HepG2 (cell line): ENCODE measurements around the gene ARHGEF7. TPM values are rescaled to one million over a fixed set of nuclear protein-coding genes. Genes with fewer than 3 reads are reported as not detected.
A peak's percentile ranks its signal among the peaks of the same experiment; 100 is the strongest.

Experiments used
- ATAC-seq: fragments of 200-7000 bp; cut with Tn5 transposase; 3 replicates; pipeline ENCODE4 v1.9.1; 2020; ENCODE audit warnings: mild to moderate bottlenecking, moderate library complexity
- BruUV-seq: library from RNA; stranded (reverse); fragments of 400-500 nt; replicated peaks from 2 replicates; lab custom pipeline; 2021; lab: Mats Ljungman, UMichigan
- CTCF ChIA-PET: fragments of 300-600 bp; formaldehyde crosslinking; extraction: SDS; loops from one replicate; lab custom pipeline; 2021; ENCODE audit warnings: low total read pairs, inconsistent platforms, low intra/inter-chr PET ratio; lab: Yijun Ruan, JAX
- POLR2A ChIA-PET: fragments of 350-600 bp; sonication (Branson Sonifier 250); formaldehyde crosslinking; loops from one replicate; lab custom pipeline; 2020; ENCODE audit warnings: antibody characterized with exemption, inconsistent platforms; lab: Yijun Ruan, JAX
- DNase-seq: peaks from one replicate; pipeline ENCODE4 v3.0.0-alpha.2; 2015; ENCODE audit warnings: low spot score
- FAIRE-seq: peaks from 3 replicates; lab custom pipeline; 2011; peaks lifted over from hg19 to GRCh38; lab: Jason Lieb, UNC
- H2AFZ ChIP-seq: one replicate; pipeline ENCODE4 v1.6.1; 2011; ENCODE audit warnings: low read length, inconsistent platforms
- H3K27ac ChIP-seq: fragments of 300-600 bp; 3 replicates; pipeline ENCODE4 v1.8.0; 2011; ENCODE audit warnings: mixed run types, mild to moderate bottlenecking, mixed read lengths, low read length, inconsistent platforms; ENCODE audit not compliant: insufficient read depth; ENCODE audit errors: extremely low read length
- H3K27me3 ChIP-seq, 2 experiments: fragments of 200-600 bp in 1 of 2; 2 replicates in 1 of 2; 3 replicates in 1 of 2; pipeline versions ENCODE4 v1.6.0 to v1.8.0; 2011; ENCODE audit warnings: low read length in 2 of 2, mild to moderate bottlenecking in 2 of 2, moderate library complexity in 2 of 2, inconsistent platforms in 1 of 2; ENCODE audit not compliant: insufficient read depth in 2 of 2, control insufficient read depth in 1 of 2
- H3K36me3 ChIP-seq, 2 experiments: fragments of 200-600 bp in 1 of 2; replicated peaks in 1 of 2; 2 replicates in 1 of 2; 3 replicates in 1 of 2; pipeline versions ENCODE4 v1.5.1 to v1.8.0; 2011; ENCODE audit warnings: low read length in 2 of 2, inconsistent platforms in 1 of 2; ENCODE audit not compliant: insufficient read depth in 2 of 2, control insufficient read depth in 1 of 2
- H3K4me1 ChIP-seq: 2 replicates; pipeline ENCODE4 v1.5.1; 2012; ENCODE audit warnings: low read length, inconsistent platforms; ENCODE audit not compliant: insufficient read depth
- H3K4me2 ChIP-seq: 2 replicates; pipeline ENCODE4 v1.6.0; 2011; ENCODE audit warnings: low read depth, low read length, inconsistent platforms
- H3K4me3 ChIP-seq, 3 experiments: fragments of 200-600 bp in 1 of 3; sonication (generic), shearing (Covaris generic) in 1 of 3; replicated peaks in 1 of 3; 2 replicates each; pipeline ENCODE4 v1.5.1; 2011 to 2016; ENCODE audit warnings: low read length in 3 of 3, inconsistent platforms in 2 of 3, low read depth in 2 of 3, mild to moderate bottlenecking in 2 of 3, control low read depth in 1 of 3, mixed read lengths in 1 of 3; ENCODE audit not compliant: insufficient read depth in 1 of 3
- H3K79me2 ChIP-seq: one replicate; pipeline ENCODE4 v1.6.1; 2011; ENCODE audit warnings: low read length, inconsistent platforms; ENCODE audit not compliant: insufficient read depth
- H3K9ac ChIP-seq: 2 replicates; pipeline ENCODE4 v1.6.0; 2011; ENCODE audit warnings: mild to moderate bottlenecking, low read depth, low read length, inconsistent platforms; ENCODE audit not compliant: insufficient read depth
- H3K9me3 ChIP-seq: 2 replicates; pipeline ENCODE4 v1.5.1; 2012; ENCODE audit warnings: mild to moderate bottlenecking, low read length
- H4K20me1 ChIP-seq: 2 replicates; pipeline ENCODE4 v1.6.0; 2011; ENCODE audit warnings: inconsistent platforms, mild to moderate bottlenecking, low read length, moderate library complexity; ENCODE audit not compliant: insufficient read depth
- CERS6 ChIP-seq: sonication (generic); formaldehyde crosslinking; IDR thresholded peaks from 2 replicates; pipeline ENCODE4 v1.5.0; 2020; ENCODE audit warnings: missing genetic modification reagents
- FUBP1 ChIP-seq: sonication (generic); formaldehyde crosslinking; IDR thresholded peaks from 2 replicates; pipeline ENCODE4 v1.5.1; 2020; ENCODE audit warnings: missing genetic modification reagents, mild to moderate bottlenecking, borderline replicate concordance
- ISX ChIP-seq: sonication (generic); formaldehyde crosslinking; conservative IDR thresholded peaks from 2 replicates; pipeline ENCODE4 v1.5.0; 2020; ENCODE audit warnings: missing genetic modification reagents
- MAFF ChIP-seq: IDR thresholded peaks from 2 replicates; pipeline ENCODE4 v1.6.1; 2011; ENCODE audit warnings: low read depth, low read length, improper control_type of control experiment
- MAFK ChIP-seq, 2 experiments: IDR thresholded peaks in 1 of 2; conservative IDR thresholded peaks in 1 of 2; 2 replicates each; pipeline ENCODE4 v1.6.1; 2011; ENCODE audit warnings: improper control_type of control experiment in 2 of 2, low read length in 2 of 2
- PAX8 ChIP-seq: sonication (generic); formaldehyde crosslinking; IDR thresholded peaks from 2 replicates; pipeline ENCODE4 v1.8.0; 2022; ENCODE audit warnings: mild to moderate bottlenecking, missing genetic modification reagents, borderline replicate concordance
- SIN3A ChIP-seq: IDR thresholded peaks from 2 replicates; pipeline ENCODE4 v1.6.1; 2011; ENCODE audit warnings: low read depth, mild to moderate bottlenecking, control low read depth, low read length, borderline replicate concordance
- TRAFD1 ChIP-seq: sonication (generic); formaldehyde crosslinking; IDR thresholded peaks from 2 replicates; pipeline ENCODE4 v1.5.1; 2020; ENCODE audit warnings: missing genetic modification reagents, mild to moderate bottlenecking, borderline replicate concordance
- XBP1 ChIP-seq: sonication (generic); formaldehyde crosslinking; IDR thresholded peaks from 2 replicates; pipeline ENCODE4 v1.5.0; 2020; ENCODE audit warnings: missing genetic modification reagents
- ZBTB43 ChIP-seq: sonication (generic); formaldehyde crosslinking; conservative IDR thresholded peaks from 2 replicates; pipeline ENCODE4 v1.4.0; 2020; ENCODE audit warnings: missing genetic modification reagents
- ZFP41 ChIP-seq: sonication (generic); formaldehyde crosslinking; IDR thresholded peaks from 2 replicates; pipeline ENCODE4 v1.4.0; 2020; ENCODE audit warnings: mild to moderate bottlenecking, missing genetic modification reagents, borderline replicate concordance
- ZFP91 ChIP-seq: sonication (generic); formaldehyde crosslinking; IDR thresholded peaks from 2 replicates; pipeline ENCODE4 v1.9.0; 2022; ENCODE audit warnings: missing genetic modification reagents, mild to moderate bottlenecking, borderline replicate concordance
- ZNF891 ChIP-seq: sonication (generic); formaldehyde crosslinking; IDR thresholded peaks from 2 replicates; pipeline ENCODE4 v1.5.0; 2020; ENCODE audit warnings: mild to moderate bottlenecking, missing genetic modification reagents
- ZZZ3 ChIP-seq: sonication (generic); formaldehyde crosslinking; IDR thresholded peaks from 2 replicates; pipeline ENCODE4 v1.4.0; 2020; ENCODE audit warnings: missing genetic modification reagents, mild to moderate bottlenecking, borderline replicate concordance
- in situ Hi-C: cut with HindIII; loops from 2 replicates; pipeline ENCODE4 v1.10.0; 2017; ENCODE audit warnings: low pct_unique_long_range_greater_than_20kb; ENCODE audit not compliant: extremely low pct_ligation_motif_present
- intact Hi-C: fragments of 100-400 bp; cut with micrococcal nuclease; formaldehyde crosslinking; loops from one replicate; pipeline ENCODE4 v1.10.0; 2022; ENCODE audit not compliant: unreplicated experiment
- polyA plus RNA-seq, 8 experiments: library from polyadenylated mRNA; depleted of rRNA in 3 of 8; stranded (reverse) in 7 of 8; unstranded in 1 of 8; fragments of >200 nt; fragmentation: Illumina TruSeq in 4 of 8; extraction: Trizol in 4 of 8; gene quantifications; 2 replicates each; pipeline versions ENCODE4 v1.2.1 to v1.2.3, GENCODE V29; 2011 to 2016; ENCODE audit warnings: low read depth in 4 of 8, missing spikeins in 1 of 8, mixed read lengths in 1 of 8; ENCODE audit not compliant: insufficient read depth in 1 of 8
- total RNA-seq, 5 experiments: library from RNA; depleted of rRNA; stranded (reverse); fragments of >200 nt; fragmentation: Illumina TruSeq; extraction: Trizol; gene quantifications; 2 replicates each; pipeline ENCODE4 v1.2.3, GENCODE V29; 2016; ENCODE audit warnings: low read depth in 1 of 5

Gene ARHGEF7
- total and polyA plus RNA-seq, 2 of the 13 experiments (the other 11 are each of a cell fraction or from before 2014, with no cell fraction given), result 15.7 to 22.3 TPM

GRCh38 chr13:111126509-111126908 is 11.4 kb downstream of the ARHGEF7 start:
- H2AFZ ChIP-seq, result no peak overlapping the region
- intact Hi-C loops (no loop called here), in situ Hi-C loops (no loop called here)
- H3K79me2 ChIP-seq, result no peaks in the 10 kb centered on the region
- ChIA-PET CTCF (no interaction called here), POLR2A (no interaction called here)
- no peak overlapping the region for H3K4me2 ChIP-seq
- H3K4me1 ChIP-seq, result no peaks in the 10 kb centered on the region
- no peak for ATAC-seq
- H4K20me1 ChIP-seq, result no peaks in the 10 kb centered on the region
- BruUV-seq, result no TSS peak
- no peak overlapping the region for H3K27ac ChIP-seq
- no peak for DNase-seq
- no peak overlapping the region for H3K4me3 ChIP-seq
- H3K9me3 ChIP-seq, result no peaks in the 10 kb centered on the region
- FAIRE-seq, result no peak
- H3K27me3 ChIP-seq, result peaks cover 1 to 16% of the 10 kb centered on the region in 2 experiments; a peak in 4 of 5 replicates
- H3K36me3 ChIP-seq, result no peaks in the 10 kb centered on the region
- no peak overlapping the region for H3K9ac ChIP-seq
- no peak for TF ChIP-seq ZFP91 (CRISPR knock-in tag)
- no peak for TF ChIP-seq FUBP1 (CRISPR knock-in tag)
- no peak for TF ChIP-seq ISX (CRISPR knock-in tag)
- no peak for TF ChIP-seq CERS6
- TF ChIP-seq TRAFD1 (CRISPR knock-in tag), result no peak
- no peak for TF ChIP-seq ZNF891
- TF ChIP-seq ZFP41 (CRISPR knock-in tag), result no peak
- no peak for TF ChIP-seq PAX8 (CRISPR knock-in tag)
- TF ChIP-seq MAFF, result peak; percentile 80
- TF ChIP-seq XBP1 (CRISPR knock-in tag), result no peak
- TF ChIP-seq MAFK (conservative IDR thresholded peaks at IDR 0.05 in 1 of 2, IDR thresholded peaks at IDR 0.05 in 1 of 2; ENCODE audit: low read length in 2 of 2), result peak; percentile 69 to 83
- TF ChIP-seq ZBTB43 (CRISPR knock-in tag), result no peak
- TF ChIP-seq ZZZ3 (CRISPR knock-in tag), result no peak
- no peak for TF ChIP-seq SIN3A
